22Rv1 (cell line): ENCODE measurements around the gene CCDC194.

Source experiments
- H3K27ac ChIP-seq: fragments of 450-650 bp; 2 replicates; pipeline ENCODE4 v1.5.1; 2017
- ZFX ChIP-seq: fragments of 450-650 bp; IDR thresholded peaks from 2 replicates; pipeline ENCODE4 v1.6.1; 2017; ENCODE audit warnings: antibody characterized with exemption, borderline replicate concordance
- TF ChIP-seq, protein P1 (sequence below): fragments of 450-650 bp; IDR thresholded peaks from 2 replicates; pipeline ENCODE4 v1.5.1; 2017; ENCODE audit warnings: mild to moderate bottlenecking

The CCDC194 gene

DNA sequence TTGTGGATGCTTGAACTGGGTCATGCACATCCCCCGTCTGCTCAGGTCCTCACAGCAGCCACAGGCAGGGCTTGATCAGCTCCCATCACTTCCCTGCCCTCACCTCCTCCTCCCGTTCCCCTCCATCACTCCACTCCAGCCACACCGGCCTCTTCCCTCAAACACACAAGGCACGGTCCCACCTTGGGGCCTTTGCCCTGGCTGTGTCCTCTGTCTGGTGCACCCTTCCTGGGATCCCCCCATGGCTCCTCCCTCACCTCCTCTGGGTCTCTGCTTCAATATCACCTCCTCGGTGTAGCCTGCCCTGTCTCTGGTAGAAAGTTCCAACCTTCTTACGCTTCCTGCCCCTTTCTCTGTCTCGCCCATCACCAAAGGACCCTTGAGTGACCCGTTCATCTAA lies 40.6 kb downstream of the CCDC194 start:
- TF ChIP-seq, protein P1, sequence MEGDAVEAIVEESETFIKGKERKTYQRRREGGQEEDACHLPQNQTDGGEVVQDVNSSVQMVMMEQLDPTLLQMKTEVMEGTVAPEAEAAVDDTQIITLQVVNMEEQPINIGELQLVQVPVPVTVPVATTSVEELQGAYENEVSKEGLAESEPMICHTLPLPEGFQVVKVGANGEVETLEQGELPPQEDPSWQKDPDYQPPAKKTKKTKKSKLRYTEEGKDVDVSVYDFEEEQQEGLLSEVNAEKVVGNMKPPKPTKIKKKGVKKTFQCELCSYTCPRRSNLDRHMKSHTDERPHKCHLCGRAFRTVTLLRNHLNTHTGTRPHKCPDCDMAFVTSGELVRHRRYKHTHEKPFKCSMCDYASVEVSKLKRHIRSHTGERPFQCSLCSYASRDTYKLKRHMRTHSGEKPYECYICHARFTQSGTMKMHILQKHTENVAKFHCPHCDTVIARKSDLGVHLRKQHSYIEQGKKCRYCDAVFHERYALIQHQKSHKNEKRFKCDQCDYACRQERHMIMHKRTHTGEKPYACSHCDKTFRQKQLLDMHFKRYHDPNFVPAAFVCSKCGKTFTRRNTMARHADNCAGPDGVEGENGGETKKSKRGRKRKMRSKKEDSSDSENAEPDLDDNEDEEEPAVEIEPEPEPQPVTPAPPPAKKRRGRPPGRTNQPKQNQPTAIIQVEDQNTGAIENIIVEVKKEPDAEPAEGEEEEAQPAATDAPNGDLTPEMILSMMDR: no peak
- no peak for TF ChIP-seq ZFX

DNA sequence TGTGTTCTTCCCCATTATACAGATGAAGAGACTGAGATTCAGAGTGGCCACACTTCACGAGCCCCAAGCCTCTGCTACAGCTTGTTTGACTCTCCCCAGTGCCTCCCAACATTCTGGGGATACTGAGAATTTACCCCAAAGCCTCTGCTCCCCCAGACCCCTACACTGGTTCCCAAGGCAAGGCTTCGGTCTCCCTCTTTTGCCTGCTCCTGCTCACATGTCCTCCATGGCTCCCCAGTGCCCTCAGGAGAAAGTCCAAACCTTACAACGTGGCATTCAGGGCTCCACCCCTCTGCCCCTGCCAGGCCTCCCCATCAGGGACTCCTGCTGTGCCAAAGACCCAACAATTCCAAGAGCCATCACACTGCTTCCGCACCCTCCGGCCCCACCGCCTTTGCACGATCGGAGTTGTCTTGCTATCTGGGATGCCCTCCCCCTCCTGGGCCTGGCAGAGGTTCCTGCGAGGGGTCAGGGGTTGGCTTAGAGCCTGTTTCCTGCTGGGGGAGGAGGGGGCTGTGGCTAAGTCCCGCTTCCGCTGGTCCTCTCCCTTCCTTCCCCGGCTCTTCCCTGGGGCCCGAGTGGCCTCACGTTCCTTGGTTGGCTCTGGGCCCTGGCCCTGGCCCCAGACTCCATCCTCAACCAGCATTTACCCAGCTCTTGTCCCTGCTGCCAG lies 41.3 kb downstream of the CCDC194 start:
- TF ChIP-seq, protein P1: no peak
- no peak for TF ChIP-seq ZFX

More for the DNA sequence above, 40.6 kb downstream of the CCDC194 start:
- H3K27ac ChIP-seq: no peak overlapping the region

DNA sequence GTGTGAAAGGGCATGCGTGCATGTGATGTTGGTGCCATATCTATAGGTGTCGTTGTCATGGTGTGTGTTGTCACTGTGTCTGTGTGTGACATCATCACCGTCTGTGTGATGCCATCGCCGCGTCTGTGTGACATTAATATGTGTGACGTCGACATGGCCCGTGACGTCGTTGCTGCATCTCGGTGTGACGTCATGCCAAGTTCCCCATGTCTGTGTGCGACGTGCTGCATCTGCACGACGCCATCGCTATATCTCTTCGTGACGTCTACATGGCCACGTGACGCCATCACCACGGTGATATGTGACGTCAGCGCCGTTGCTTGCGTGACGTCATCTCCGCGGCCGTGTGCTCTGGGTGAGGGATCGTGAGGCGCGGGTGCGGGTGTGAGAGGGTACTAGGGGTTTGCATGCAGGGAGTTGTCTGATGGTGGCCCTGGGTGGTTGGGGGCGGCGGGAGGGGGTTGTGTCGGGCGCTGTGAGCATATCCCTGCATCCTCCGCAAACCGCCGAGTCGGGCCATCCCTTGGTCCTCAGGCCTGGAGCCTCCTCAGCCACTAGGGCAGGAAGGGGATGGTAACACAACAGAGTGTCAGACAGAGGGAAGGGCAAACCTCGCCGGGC lies 42.1 kb downstream of the CCDC194 start:
- TF ChIP-seq, protein P1: no peak
- TF ChIP-seq ZFX: no peak

More for the DNA sequence above, 41.3 kb downstream of the CCDC194 start:
- H3K27ac ChIP-seq: no peak overlapping the region

DNA sequence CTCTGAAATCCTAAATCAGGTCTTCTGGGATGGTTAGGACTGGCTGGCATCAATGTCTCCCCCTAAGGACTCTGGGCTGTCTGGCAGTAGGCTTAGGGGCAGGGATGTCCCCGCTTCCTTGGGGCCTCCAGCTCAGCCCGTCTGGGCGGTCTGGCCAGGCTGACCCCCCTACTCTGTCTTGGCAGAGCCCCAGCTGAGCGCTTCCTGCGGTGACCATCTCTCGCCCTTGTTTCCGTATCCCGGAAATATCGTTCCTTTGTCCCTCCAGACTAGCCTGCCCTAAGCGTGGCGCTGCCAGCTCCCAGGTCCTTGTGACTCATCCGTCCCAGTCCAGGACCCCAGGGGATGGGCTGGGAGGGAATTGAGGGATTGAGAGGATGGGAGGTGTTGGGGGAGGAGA lies 45.3 kb downstream of the CCDC194 start:
- no peak overlapping the region for H3K27ac ChIP-seq
- no peak for TF ChIP-seq ZFX
- TF ChIP-seq, protein P1: no peak

More for the DNA sequence above, 42.1 kb downstream of the CCDC194 start:
- H3K27ac ChIP-seq: no peak overlapping the region

DNA sequence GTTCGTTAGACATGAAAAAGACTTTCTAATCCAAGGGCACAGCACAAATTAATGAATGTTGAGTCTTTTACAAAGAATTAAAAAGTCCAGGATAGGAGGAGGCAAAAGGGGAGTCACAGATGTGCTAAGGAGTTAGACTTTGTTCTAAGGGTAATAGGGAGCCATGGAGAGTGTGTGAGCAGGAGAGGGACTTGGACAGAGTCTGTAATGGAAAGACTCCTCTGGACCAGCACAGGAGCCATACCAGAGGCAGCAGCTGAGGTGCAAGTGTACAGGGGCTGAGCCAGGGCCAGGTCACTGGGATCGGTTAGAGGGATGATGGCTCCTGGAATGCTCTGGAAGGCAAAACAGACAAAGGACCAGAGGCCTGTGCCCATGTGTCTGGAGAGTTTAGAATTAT lies 46.1 kb downstream of the CCDC194 start:
- H3K27ac ChIP-seq: no peak overlapping the region

DNA sequence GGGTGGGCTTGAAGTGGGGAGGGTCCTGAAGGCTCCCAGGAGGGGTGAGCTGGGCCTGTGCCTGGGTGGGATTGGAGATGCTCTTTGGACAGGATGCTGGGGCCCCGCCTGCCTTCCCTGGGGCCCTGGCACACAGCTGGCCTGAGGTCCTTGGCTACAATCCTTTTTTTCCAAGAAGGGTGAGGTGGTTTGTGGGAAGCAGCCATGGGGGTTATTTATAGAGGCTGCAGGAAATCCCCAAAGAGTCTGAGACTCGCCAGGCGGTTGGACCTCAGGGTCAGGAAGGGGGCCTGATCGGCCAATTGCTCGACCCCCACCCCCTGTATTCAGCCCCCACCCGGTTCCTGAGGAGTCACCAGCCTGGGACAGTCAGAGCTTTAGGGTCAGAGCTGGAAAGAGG lies 46.6 kb downstream of the CCDC194 start:
- no peak for TF ChIP-seq ZFX
- TF ChIP-seq, protein P1: no peak
- H3K27ac ChIP-seq: no peak overlapping the region

More for the DNA sequence above, 46.1 kb downstream of the CCDC194 start:
- TF ChIP-seq ZFX: no peak
- TF ChIP-seq, protein P1: no peak

DNA sequence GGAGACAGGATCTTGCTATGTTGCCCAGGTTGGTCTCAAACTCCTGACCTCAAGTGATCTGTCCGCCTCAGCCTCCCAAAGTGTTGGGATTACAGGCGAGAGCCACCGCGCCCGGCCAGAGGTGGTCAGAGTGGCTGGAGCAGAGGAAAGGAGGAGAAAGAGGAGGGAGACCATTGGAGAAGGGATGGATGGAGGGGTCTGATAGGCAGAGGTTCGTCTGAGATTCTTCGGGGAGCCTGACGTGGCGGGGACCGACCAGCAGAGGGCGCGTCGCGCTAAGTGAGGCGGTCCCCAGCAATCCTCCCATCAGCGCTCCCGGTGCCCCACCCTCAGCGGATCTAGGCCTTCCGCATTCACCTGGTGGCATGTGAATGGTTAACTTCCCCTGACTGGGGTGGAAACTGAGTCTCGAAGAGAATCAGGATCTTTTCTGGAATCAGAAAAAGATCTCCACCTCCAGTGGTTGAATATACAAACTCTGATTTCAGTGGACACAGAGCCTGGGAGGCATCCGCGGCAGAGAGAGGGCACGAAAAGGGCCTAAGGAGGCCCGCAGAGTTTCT lies 47.8 kb downstream of the CCDC194 start:
- no peak for TF ChIP-seq ZFX
- TF ChIP-seq, protein P1: peak; percentile 94

More for the DNA sequence above, 47.8 kb downstream of the CCDC194 start:
- no peak overlapping the region for H3K27ac ChIP-seq
